SK-N-SH (cell line): ENCODE data around the gene NEGR1.

Source experiments
- CHD2 ChIP-seq: fragments of 150-350 bp; IDR thresholded peaks from 2 replicates; pipeline ENCODE4 v1.6.1; 2018; ENCODE audit warnings: low read length; ENCODE audit not compliant: partially characterized antibody
- CTCF ChIP-seq: fragments of 200-600 bp; sonication (generic); IDR thresholded peaks from 2 replicates; pipeline ENCODE4 v1.6.1; 2017; ENCODE audit warnings: antibody characterized with exemption, mild to moderate bottlenecking, moderate library complexity
- EZH2phosphoT487 ChIP-seq: fragments of 200-600 bp; sonication (generic); IDR thresholded peaks from 2 replicates; pipeline ENCODE4 v1.6.1; 2017; ENCODE audit warnings: low read depth, mixed run types, mild to moderate bottlenecking, antibody characterized with exemption, moderate library complexity, borderline replicate concordance
- GABPA ChIP-seq: IDR thresholded peaks from 2 replicates; pipeline ENCODE4 v1.4.0; 2012; ENCODE audit warnings: low read depth, mild to moderate bottlenecking
- MXI1 ChIP-seq: IDR thresholded peaks from 2 replicates; pipeline ENCODE4 v1.6.1; 2012; ENCODE audit warnings: mild to moderate bottlenecking, low read depth, low read length, improper control_type of control experiment
- NFIC ChIP-seq: IDR thresholded peaks from 2 replicates; pipeline ENCODE4 v1.4.0; 2012; ENCODE audit warnings: borderline replicate concordance
- POLR2AphosphoS5 ChIP-seq: IDR thresholded peaks from 2 replicates; pipeline ENCODE4 v1.6.1; 2012; ENCODE audit warnings: low read depth, low read length
- RCOR1 ChIP-seq: fragments of 150-350 bp; IDR thresholded peaks from 2 replicates; pipeline ENCODE4 v1.6.1; 2017; ENCODE audit warnings: antibody characterized with exemption, low read length
- RFX5 ChIP-seq: IDR thresholded peaks from 2 replicates; pipeline ENCODE4 v1.6.1; 2012; ENCODE audit warnings: mild to moderate bottlenecking, improper control_type of control experiment, low read length
- TCF12 ChIP-seq: IDR thresholded peaks from 2 replicates; pipeline ENCODE4 v1.4.0; 2012
- YY1 ChIP-seq: IDR thresholded peaks from 2 replicates; pipeline ENCODE4 v1.4.0; 2012; ENCODE audit warnings: low read depth, mild to moderate bottlenecking

- TF ChIP-seq NFIC (no peak), CTCF (no peak), RCOR1 (no peak), CHD2 (no peak), EZH2phosphoT487 (no peak), POLR2AphosphoS5 (no peak), RFX5 (no peak), TCF12 (no peak), YY1 (no peak), MXI1 (no peak), GABPA (no peak)
Observed at GRCh38 chr1:71461416-71461815, 820.9 kb downstream of the NEGR1 start.
